Karpas-422 (cell line): ENCODE measurements around the gene LHPP. TPM values are rescaled to one million over a fixed set of nuclear protein-coding genes. Genes with fewer than 3 reads are reported as not detected.
A peak's percentile ranks its signal among the peaks of the same experiment; 100 is the strongest.

Source experiments
- DNase-seq: peaks from one replicate; pipeline ENCODE4 v3.0.0-alpha.2; 2015
- H2AFZ ChIP-seq: fragments of 200-600 bp; sonication (generic); 2 replicates; pipeline ENCODE4 v1.6.1; 2014; ENCODE audit warnings: antibody characterized with exemption, low read length, mixed read lengths
- H3K27ac ChIP-seq: fragments of 200-600 bp; sonication (generic); 2 replicates; pipeline ENCODE4 v1.5.1; 2014; ENCODE audit warnings: mild to moderate bottlenecking, low read length, moderate library complexity
- H3K27me3 ChIP-seq: fragments of 200-600 bp; sonication (generic); 2 replicates; pipeline ENCODE4 v1.6.1; 2014; ENCODE audit warnings: low read length, mixed read lengths
- H3K36me3 ChIP-seq: fragments of 200-600 bp; sonication (generic); 2 replicates; pipeline ENCODE4 v1.6.1; 2014; ENCODE audit warnings: low read length, mixed read lengths; ENCODE audit not compliant: insufficient read depth
- H3K4me1 ChIP-seq: fragments of 200-600 bp; sonication (generic); 2 replicates; pipeline ENCODE4 v1.6.1; 2014; ENCODE audit warnings: mild to moderate bottlenecking, low read length, mixed read lengths
- H3K4me2 ChIP-seq: fragments of 200-600 bp; sonication (generic); 2 replicates; pipeline ENCODE4 v1.6.1; 2014; ENCODE audit warnings: low read length, low read depth, mild to moderate bottlenecking; ENCODE audit not compliant: poor library complexity, severe bottlenecking
- H3K4me3 ChIP-seq: fragments of 200-600 bp; sonication (generic); 2 replicates; pipeline ENCODE4 v1.5.1; 2014; ENCODE audit warnings: mild to moderate bottlenecking, antibody characterized with exemption, low read length, mixed read lengths
- H3K79me2 ChIP-seq: fragments of 200-600 bp; sonication (generic); 2 replicates; pipeline ENCODE4 v1.6.1; 2014; ENCODE audit warnings: mild to moderate bottlenecking, low read length, mixed read lengths
- H3K9ac ChIP-seq: fragments of 200-600 bp; sonication (generic); 2 replicates; pipeline ENCODE4 v1.6.0; 2014; ENCODE audit warnings: low read length
- H3K9me2 ChIP-seq: fragments of 200-600 bp; sonication (generic), shearing (Covaris generic); replicated peaks from 2 replicates; pipeline ENCODE4 v1.6.0; 2014; ENCODE audit warnings: mild to moderate bottlenecking, low read length, moderate library complexity; ENCODE audit not compliant: insufficient read depth
- H3K9me3 ChIP-seq: fragments of 300-700, 200-600 bp; sonication (generic); 2 replicates; pipeline ENCODE4 v1.6.1; 2014; ENCODE audit warnings: low read length, mixed read lengths
- H4K20me1 ChIP-seq: fragments of 200-600 bp; sonication (generic); 2 replicates; pipeline ENCODE4 v1.6.1; 2014; ENCODE audit warnings: mild to moderate bottlenecking, antibody characterized with exemption, low read length, low read depth; ENCODE audit not compliant: insufficient read depth
- total RNA-seq: library from RNA; depleted of rRNA; stranded (reverse); fragments of >200 nt; shearing (Covaris generic); gene quantifications from 2 replicates; pipeline ENCODE4 v1.2.3, GENCODE V29; 2014; ENCODE audit warnings: low replicate concordance

Gene LHPP
- total RNA-seq, 1 experiment from 2014 or later, result 57.2 TPM

DNA sequence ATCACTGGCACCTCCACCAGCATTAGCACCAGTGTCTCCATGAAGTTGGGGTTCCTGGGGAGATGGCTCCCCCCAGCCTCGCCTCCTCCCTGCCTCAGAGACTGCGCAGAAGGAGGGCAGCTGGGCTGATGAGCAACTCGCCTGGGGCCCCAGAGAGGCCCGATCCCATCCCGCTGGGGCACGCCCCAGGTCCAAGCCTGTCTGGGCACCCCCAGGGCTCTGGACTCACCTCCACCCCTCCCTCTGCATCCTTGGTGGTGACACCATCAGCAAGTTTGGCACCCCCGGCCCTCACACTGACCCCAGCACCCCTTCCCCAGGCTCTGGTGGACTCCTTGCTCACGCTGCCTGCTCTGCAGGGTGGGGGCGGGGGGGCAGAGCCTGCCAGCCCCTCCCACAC, 89.5 kb downstream of the LHPP start:
- Histone ChIP-seq H3K4me3 (no peak overlapping the region), H2AFZ (no peak overlapping the region), H3K9me2 (no peaks in the 10 kb centered on the region), H3K9ac (peak overlapping the region; percentile 99), H3K27ac (peak overlapping the region; percentile 100), H3K27me3 (no peaks in the 10 kb centered on the region), H3K36me3 (peaks cover 41% of the 10 kb centered on the region), H3K79me2 (peaks cover 95% of the 10 kb centered on the region), H3K4me2 (peak overlapping the region; percentile 97), H4K20me1 (peaks cover 37% of the 10 kb centered on the region), H3K4me1 (peaks cover 56% of the 10 kb centered on the region), H3K9me3 (no peaks in the 10 kb centered on the region)
- no peak for DNase-seq

DNA sequence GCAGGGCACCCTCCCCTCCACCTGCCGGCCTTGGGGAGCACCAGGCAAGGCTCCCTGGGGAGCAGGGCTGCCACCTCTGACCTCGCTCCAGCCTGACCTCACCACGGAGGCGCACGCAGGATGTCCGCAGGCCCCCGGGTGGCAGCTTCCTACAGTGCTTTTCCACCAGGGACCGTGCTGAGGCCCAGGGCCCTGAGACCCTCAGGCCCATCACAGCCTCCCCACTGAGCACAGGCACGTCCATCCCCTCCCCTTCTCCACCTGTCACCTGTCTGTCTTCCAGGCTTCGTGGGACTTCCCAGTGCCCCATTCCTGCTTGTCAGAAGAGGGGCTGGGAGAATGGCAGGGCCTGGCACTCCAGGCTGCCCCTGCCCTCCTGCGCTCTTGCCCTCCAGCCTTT, 90.1 kb downstream of the LHPP start:
- Histone ChIP-seq H3K9ac (no peak overlapping the region), H3K4me1 (peaks cover 52% of the 10 kb centered on the region), H3K4me3 (no peak overlapping the region), H3K9me2 (no peaks in the 10 kb centered on the region), H2AFZ (no peak overlapping the region), H3K27ac (peak overlapping the region; percentile 100), H3K36me3 (peaks cover 47% of the 10 kb centered on the region), H3K4me2 (no peak overlapping the region), H3K27me3 (no peaks in the 10 kb centered on the region), H3K79me2 (peaks cover 97% of the 10 kb centered on the region), H3K9me3 (no peaks in the 10 kb centered on the region), H4K20me1 (peaks cover 43% of the 10 kb centered on the region)
- DNase-seq, result no peak

DNA sequence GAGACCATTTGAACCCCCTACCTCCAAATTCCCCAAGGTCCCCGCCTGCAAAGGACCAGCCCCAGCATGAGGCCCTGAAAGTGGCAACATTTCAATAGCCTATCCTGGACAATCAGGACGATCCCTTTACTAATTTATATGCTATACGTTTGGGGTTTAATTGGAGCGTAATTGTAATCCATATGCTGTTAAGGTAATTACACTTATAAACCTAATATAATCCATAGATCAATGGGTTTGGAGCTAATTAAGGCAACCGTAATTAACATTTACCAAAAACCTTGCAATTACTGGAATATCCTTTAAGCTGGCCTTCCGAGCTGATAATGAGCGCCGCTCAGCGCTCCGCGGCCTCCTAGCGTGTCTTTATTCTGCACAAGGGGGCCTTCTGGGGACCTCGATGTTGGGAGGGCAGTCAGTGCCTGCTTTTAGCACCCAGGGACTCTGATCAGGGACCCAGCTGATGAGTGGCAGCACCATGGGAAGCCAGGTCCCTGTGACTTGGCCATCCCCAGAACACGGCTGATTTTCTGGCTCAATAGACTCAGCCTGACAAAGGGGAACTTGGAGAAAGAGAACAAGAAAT, 91.2 kb downstream of the LHPP start:
- Histone ChIP-seq H3K9ac (no peak overlapping the region), H3K9me3 (no peaks in the 10 kb centered on the region), H3K4me3 (no peak overlapping the region), H3K79me2 (peaks cover 97% of the 10 kb centered on the region), H3K36me3 (peaks cover 57% of the 10 kb centered on the region), H3K4me2 (no peak overlapping the region), H4K20me1 (peaks cover 49% of the 10 kb centered on the region), H3K9me2 (no peaks in the 10 kb centered on the region), H2AFZ (no peak overlapping the region), H3K4me1 (peaks cover 44% of the 10 kb centered on the region), H3K27ac (no peak overlapping the region), H3K27me3 (no peaks in the 10 kb centered on the region)
- DNase-seq, result no peak

DNA sequence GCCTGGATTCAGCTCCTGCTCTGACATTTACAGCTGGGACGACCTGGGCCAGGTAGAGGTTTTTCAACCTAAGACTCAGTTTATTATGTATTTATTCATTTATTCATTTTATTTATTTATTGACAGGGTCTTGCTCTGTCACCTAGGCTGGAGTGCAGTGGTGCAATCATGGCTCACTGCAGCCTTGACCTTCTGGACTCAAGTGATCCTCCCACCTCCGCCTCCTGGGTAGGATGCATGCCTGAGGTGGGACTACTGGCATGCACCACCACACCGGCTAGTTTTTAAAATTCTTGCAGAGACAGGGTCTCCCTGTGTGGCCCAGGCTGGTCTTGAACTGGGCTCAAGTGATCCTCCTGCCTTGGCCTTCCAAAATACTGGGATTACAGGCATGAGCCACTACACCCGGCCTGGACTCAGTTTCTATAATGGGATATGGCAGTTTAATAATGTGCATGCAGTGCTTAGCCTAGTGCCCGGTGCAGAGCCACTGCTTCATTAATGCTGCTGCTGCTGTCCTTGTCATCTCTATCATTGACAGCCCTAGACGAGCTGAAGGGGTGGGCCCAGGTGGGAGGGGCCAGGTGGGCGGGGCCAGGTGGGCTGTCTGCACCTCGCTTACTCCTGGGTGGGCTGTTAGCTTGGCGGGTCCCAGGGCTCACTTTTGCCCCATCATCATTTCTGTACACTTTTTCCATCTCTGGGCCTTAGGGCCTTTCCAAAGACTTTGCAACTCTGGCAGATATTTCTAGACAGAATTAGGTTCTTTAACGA, 92.6 kb downstream of the LHPP start:
- no peaks in the 10 kb centered on the region for H3K9me3 ChIP-seq
- H3K36me3 ChIP-seq, result peaks cover 61% of the 10 kb centered on the region
- no peaks in the 10 kb centered on the region for H3K27me3 ChIP-seq
- no peak overlapping the region for H3K9ac ChIP-seq
- no peak overlapping the region for H2AFZ ChIP-seq
- H3K27ac ChIP-seq, result no peak overlapping the region
- H3K9me2 ChIP-seq, result no peaks in the 10 kb centered on the region
- DNase-seq, result peak; percentile 73
- no peak overlapping the region for H3K4me2 ChIP-seq
- peaks cover 58% of the 10 kb centered on the region for H4K20me1 ChIP-seq
- peaks cover 97% of the 10 kb centered on the region for H3K79me2 ChIP-seq
- peaks cover 35% of the 10 kb centered on the region for H3K4me1 ChIP-seq
- no peak overlapping the region for H3K4me3 ChIP-seq

DNA sequence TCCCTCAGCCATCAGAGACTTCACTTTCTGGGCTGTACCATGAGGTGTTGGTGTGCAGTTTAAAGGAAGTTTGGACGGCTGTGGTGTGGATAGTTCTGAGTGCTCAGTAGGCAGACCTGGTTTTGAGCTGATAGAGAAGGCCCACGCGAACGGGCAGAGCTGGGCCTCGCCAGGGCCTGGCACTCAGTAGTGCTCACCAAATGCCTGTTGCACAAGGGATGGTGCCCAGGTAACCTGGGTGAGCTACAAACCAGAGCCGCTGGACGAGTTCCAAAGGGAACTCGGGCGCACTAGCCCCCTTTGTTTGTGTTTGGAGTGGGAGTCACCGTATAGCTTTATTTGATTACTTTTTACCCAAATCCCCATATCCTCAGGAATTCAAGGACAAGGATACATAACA, 95.5 kb downstream of the LHPP start:
- no peak overlapping the region for H3K9ac ChIP-seq
- H3K27me3 ChIP-seq, result no peaks in the 10 kb centered on the region
- no peaks in the 10 kb centered on the region for H3K9me3 ChIP-seq
- peaks cover 65% of the 10 kb centered on the region for H4K20me1 ChIP-seq
- no peak for DNase-seq
- no peaks in the 10 kb centered on the region for H3K9me2 ChIP-seq
- no peak overlapping the region for H2AFZ ChIP-seq
- H3K36me3 ChIP-seq, result peaks cover 68% of the 10 kb centered on the region
- H3K79me2 ChIP-seq, result peaks cover 96% of the 10 kb centered on the region
- H3K4me3 ChIP-seq, result no peak overlapping the region
- H3K27ac ChIP-seq, result no peak overlapping the region
- H3K4me1 ChIP-seq, result peaks cover 39% of the 10 kb centered on the region
- no peak overlapping the region for H3K4me2 ChIP-seq

DNA sequence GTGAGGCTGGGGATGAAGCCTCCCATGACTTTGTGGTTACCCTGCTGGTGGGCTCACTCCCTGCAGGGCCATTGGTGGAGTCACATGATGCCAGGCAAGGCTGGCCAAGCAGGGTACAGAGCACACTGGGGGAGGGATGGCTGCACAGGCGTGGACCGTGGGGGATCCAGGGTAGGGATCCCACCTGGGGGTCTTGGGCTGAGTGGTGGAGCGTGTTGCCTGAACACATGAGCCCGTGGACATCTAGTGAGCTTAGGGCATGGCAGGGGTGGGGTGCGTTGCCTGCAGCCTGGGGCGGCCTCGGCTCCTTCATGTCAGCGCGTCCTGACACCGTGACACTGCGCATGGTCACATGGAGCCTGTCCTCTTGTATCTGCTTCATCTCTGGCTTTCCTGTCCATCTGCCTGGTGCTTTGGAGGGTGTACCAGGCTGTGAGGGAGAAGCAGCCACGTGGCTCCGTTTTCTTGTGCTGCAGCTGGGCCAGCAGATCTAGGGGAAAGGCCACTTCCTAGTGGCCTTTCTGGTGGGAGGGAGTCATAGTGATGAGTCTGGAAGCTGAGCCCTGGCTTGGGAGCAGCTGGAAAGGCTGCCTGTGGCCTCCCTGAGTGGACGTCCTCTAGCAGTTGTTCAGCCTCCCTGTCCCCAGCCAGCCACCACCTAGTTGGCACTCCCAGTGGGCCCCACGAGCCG, 96.2 kb downstream of the LHPP start:
- Histone ChIP-seq H3K4me2 (no peak overlapping the region), H3K9ac (no peak overlapping the region), H3K9me3 (no peaks in the 10 kb centered on the region), H3K4me3 (no peak overlapping the region), H3K27me3 (no peaks in the 10 kb centered on the region), H3K27ac (no peak overlapping the region), H3K4me1 (peaks cover 45% of the 10 kb centered on the region), H4K20me1 (peaks cover 59% of the 10 kb centered on the region; the same call in 1 of the 2 replicates), H3K36me3 (peaks cover 71% of the 10 kb centered on the region), H3K79me2 (peaks cover 96% of the 10 kb centered on the region), H3K9me2 (no peaks in the 10 kb centered on the region), H2AFZ (no peak overlapping the region)
- DNase-seq, result no peak

DNA sequence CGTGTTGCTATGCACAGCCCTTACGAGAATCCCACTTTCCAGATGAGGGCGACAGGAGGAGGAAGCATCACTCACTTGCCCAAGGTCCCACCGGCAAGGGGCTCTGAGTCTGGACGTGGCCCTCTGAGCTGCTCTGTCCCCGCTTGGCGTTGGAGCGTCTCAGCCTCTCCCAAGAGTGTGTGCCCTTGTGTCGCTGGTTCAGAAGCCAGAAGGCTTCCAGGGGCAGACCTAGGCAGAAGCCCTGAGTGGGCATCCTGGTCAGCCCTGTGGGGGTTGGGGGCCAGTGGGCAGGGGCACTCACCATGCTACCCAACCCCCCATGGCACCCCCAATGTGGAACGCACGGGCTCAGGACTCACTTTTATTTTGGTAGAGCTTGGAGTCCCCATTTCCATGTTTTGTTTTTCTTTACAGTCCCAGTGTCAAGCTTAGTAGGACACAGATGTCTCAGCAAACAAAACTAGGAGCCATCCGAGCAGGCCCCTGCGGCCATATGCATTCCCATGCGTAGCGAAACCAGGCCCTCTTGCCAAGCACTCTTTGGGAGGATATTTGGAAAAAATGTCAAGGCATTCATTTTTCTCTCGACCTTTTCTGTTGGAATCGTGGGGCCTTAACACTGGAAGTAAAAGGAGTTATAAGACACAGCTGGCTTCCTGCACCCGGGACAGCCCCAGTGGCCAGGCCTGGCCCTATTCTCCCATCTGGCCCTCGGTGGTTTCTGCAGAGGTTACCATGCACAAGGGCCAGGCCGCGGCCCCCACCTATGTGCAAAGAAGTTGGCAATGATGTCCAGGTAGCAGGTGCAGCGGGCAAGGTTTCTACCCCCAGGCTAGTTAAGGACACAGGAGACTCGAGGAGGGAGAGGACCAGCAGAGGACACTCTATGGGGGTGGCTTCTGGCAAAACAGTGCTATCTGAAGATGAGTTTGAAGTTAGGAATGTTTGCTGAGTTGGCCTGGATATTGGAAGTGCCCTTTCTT, 97.0 kb downstream of the LHPP start:
- Histone ChIP-seq H3K9me3 (no peaks in the 10 kb centered on the region), H3K9me2 (no peaks in the 10 kb centered on the region), H3K9ac (no peak overlapping the region), H4K20me1 (peaks cover 55% of the 10 kb centered on the region; the same call in 1 of the 2 replicates), H3K36me3 (peaks cover 73% of the 10 kb centered on the region), H2AFZ (no peak overlapping the region), H3K27me3 (no peaks in the 10 kb centered on the region), H3K79me2 (peaks cover 98% of the 10 kb centered on the region), H3K4me3 (no peak overlapping the region), H3K27ac (no peak overlapping the region), H3K4me2 (no peak overlapping the region), H3K4me1 (peaks cover 53% of the 10 kb centered on the region)
- no peak for DNase-seq
